AG20443 (cell line): Measurements from ENCODE around the gene TYRO3.

Experiments
- DNase-seq: peaks from one replicate; pipeline ENCODE4 v3.0.0; 2012; ENCODE audit warnings: low spot score, mixed read lengths

TYRO3 gene

GRCh38 chr15:41605566-41605965 is 46.6 kb downstream of the TYRO3 start:
- DNase-seq, result peak; percentile 20

- DNase-seq, result peak; percentile 90
These were observed 48.0 kb downstream of the TYRO3 start for GRCh38 chr15:41606997-41607396.

GRCh38 chr15:41609123-41609522 is 50.1 kb downstream of the TYRO3 start:
- no peak for DNase-seq

GRCh38 chr15:41610048-41610447 is 51.0 kb downstream of the TYRO3 start:
- DNase-seq, result no peak

GRCh38 chr15:41620536-41621199 is 61.7 kb downstream of the TYRO3 start:
- DNase-seq, result no peak

- DNase-seq, result peak; percentile 94
These were observed 62.5 kb downstream of the TYRO3 start for GRCh38 chr15:41621200-41622193.

- no peak for DNase-seq
These were observed 63.9 kb downstream of the TYRO3 start for GRCh38 chr15:41622901-41623300.

GRCh38 chr15:41627203-41627602 is 68.2 kb downstream of the TYRO3 start:
- no peak for DNase-seq

GRCh38 chr15:41629463-41629862 is 70.5 kb downstream of the TYRO3 start:
- DNase-seq, result no peak

- no peak for DNase-seq
These were observed 70.9 kb downstream of the TYRO3 start for GRCh38 chr15:41629883-41630282.

GRCh38 chr15:41630616-41631217 is 71.7 kb downstream of the TYRO3 start:
- DNase-seq, result no peak

- no peak for DNase-seq
These were observed 73.0 kb downstream of the TYRO3 start for GRCh38 chr15:41631880-41632470.
